ENCODE measurements around the gene TECR.
"Not testable (repeated sequence)": the region's sequence is repeated elsewhere in the genome, so short reads cannot be mapped to it uniquely, and the experiment has no call there.

TECR gene

DNA sequence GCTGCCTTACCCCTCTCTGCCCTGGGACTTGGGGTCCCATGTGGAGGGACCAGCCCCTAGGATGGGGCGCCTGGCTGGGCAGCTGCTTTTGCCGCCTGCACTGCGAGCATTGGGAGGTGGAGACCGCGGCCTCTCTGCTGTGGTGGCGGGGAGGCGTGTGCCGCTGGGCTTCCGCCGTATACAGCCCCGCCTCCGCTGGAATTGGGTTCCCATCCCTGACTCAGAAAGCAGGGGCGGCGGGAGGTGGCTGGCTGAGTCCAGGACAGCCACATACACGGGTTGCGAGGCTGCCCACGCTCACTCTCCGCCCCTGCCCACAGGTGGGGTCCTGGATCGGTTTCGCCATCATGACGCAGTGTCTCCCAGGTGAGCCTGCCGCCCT, 35.9 kb downstream of the TECR start:
- no peak for DNase-seq
- Mint-ChIP-seq H3K9me3 (no peaks in the 10 kb centered on the region), H3K27me3 (no peaks in the 10 kb centered on the region), H3K27ac (no peak overlapping the region), H3K4me1 (peaks cover 35% of the 10 kb centered on the region), H3K4me3 (no peak overlapping the region), H3K36me3 (peaks cover 21% of the 10 kb centered on the region)
- CTCF ChIA-PET = interaction anchor here (1.4 kb wide), 1 partner anchor 8 kb away, joined by 3 read pairs; no protein-coding TSS in a partner anchor

DNA sequence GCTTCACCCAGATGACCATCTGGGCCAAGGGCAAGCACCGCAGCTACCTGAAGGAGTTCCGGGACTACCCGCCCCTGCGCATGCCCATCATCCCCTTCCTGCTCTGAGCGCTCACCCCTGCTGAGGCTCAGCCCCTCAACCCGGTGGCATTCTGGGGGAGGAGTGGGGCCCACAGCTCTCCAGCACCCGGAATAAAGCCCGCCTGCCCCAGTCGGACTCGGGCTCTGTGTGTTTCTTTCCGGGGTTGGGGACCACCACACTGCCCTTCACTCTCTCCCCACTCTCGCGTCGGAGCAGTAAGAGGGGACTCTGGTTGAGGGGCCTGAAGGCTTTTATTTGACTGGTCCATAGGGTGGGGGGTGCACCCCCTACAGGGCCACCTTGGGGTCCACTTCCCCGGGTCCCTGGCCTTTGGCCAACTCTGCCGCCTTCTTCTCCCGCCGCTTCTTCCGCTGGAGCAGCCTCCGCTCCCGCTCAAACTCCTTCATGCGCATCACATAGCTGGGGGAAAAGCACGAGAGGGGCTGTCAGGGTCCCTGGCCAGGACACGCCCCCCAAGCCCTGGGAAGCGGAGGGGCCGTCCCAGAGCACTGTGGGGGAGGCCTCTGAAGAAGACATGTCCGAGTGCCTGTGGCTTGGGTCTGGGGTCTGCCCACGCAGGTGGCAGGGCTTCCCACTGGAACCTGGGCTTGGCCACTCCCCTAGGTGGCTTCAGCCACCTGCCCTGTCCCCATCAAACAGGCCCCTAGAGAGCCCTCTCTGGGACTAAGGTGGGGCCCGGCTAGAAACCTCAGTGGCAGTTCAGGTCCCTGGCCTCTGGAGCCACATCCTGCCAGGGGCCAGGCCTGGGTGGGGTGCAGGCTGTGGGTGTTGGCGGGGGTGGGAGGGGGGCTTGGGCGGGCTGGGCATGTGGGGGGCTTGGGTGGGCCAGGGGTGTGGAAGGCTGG, 36.6 kb downstream of the TECR start:
- no peak overlapping the region for H3K27ac Mint-ChIP-seq
- CTCF ChIA-PET = interaction anchor here (1.4 kb wide), 1 partner anchor 9 kb away, joined by 3 read pairs; no protein-coding TSS in a partner anchor
- no peak for DNase-seq

DNA sequence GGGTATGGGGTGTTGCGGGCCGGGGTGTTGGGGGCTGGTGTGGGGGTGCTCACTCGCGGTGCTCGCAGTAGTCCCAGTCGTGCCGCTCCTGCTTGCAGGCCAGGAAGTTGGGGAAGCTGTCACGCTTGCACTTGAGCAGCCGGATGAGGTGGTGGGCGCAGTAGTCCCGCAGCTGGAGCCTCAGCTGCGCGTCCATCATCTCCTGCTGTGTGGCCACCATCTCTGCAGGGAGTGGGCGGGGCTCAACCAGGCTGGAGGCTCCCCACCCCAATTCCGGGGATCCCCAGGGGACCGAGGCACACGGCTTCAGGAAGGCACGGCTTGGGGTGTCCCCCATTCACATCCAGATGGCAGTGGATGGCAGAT, 37.3 kb downstream of the TECR start:
- H3K27ac Mint-ChIP-seq = no peak overlapping the region
- no peak for DNase-seq
- H3K36me3 Mint-ChIP-seq = peaks cover 23% of the 10 kb centered on the region
- H3K4me3 Mint-ChIP-seq = no peak overlapping the region
- H3K4me1 Mint-ChIP-seq = peaks cover 47% of the 10 kb centered on the region
- H3K27me3 Mint-ChIP-seq = no peaks in the 10 kb centered on the region
- H3K9me3 Mint-ChIP-seq = no peaks in the 10 kb centered on the region
- CTCF ChIA-PET = interaction anchor here (3.0 kb wide), 1 partner anchor 10 kb away, joined by 12 read pairs; no protein-coding TSS in a partner anchor

More for the DNA sequence above, 36.6 kb downstream of the TECR start:
- Mint-ChIP-seq H3K4me3 (no peak overlapping the region), H3K27me3 (no peaks in the 10 kb centered on the region), H3K4me1 (peaks cover 42% of the 10 kb centered on the region), H3K36me3 (peaks cover 21% of the 10 kb centered on the region), H3K9me3 (no peaks in the 10 kb centered on the region)

DNA sequence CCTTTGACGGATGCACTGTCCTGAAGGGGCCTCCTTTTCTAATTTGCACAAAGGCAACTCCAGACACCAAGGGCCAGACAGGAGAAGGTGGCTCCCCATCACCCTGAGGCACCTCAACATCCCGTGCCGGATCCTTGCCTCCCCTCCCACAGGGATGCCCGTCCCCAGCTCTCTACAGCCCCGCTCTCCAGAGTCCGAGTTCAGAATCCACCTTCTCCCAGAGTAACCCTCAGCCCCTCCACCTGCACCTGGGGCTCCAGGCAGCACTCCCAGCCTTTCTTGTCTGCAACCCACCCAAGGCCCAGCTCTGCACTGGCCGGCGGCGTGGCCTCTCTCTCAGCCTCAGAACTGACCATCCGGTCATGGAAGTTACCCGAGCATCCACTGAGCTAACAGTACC, 37.7 kb downstream of the TECR start:
- DNase-seq = no peak
- H3K4me1 Mint-ChIP-seq = peaks cover 51% of the 10 kb centered on the region
- CTCF ChIA-PET = interaction anchor here (3.0 kb wide), 1 partner anchor 11 kb away, joined by 12 read pairs; no protein-coding TSS in a partner anchor
- H3K9me3 Mint-ChIP-seq = no peaks in the 10 kb centered on the region
- peaks cover 3% of the 10 kb centered on the region for H3K27me3 Mint-ChIP-seq
- no peak overlapping the region for H3K4me3 Mint-ChIP-seq
- peaks cover 23% of the 10 kb centered on the region for H3K36me3 Mint-ChIP-seq
- H3K27ac Mint-ChIP-seq = peak overlapping the region; percentile 24

DNA sequence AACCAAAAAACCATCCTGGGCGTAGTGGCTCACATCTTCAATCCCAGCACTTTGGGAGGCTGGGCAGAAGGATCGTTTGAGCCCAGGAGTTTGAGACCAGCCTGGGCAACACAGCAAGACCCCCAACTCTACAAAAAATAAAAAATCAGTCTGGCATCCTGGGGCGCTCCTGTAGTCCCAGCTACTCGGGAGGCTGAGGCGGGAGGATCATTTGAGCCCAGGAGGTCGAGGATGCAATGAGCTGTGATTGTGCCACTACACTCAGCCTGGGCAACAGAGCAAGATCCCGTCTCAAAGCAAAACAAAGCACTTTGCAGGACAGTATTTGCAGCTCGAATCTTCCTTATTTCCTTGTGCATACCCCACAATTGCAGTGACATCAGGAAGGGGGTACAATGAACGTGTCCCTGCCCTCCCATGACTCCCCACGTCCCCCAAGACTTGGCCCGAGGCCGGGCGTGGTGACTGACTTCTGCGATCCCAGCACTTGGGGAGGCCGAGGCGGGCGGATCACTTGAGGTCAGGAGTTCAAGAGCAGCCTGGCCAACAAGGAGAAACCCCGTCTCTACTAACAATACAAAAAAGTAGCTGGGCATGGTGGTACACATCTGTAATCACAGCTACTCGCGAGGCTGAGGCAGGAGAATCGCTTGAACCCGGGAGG, 41.6 kb downstream of the TECR start:
- peak overlapping the region; percentile 96 for H3K4me3 Mint-ChIP-seq
- no peak for DNase-seq
- peaks cover 54% of the 10 kb centered on the region for H3K4me1 Mint-ChIP-seq
- no peaks in the 10 kb centered on the region for H3K9me3 Mint-ChIP-seq
- peaks cover 4% of the 10 kb centered on the region for H3K27me3 Mint-ChIP-seq
- peaks cover 12% of the 10 kb centered on the region for H3K36me3 Mint-ChIP-seq
- CTCF ChIA-PET = interaction anchor here (0.9 to 7.2 kb wide), 4 partner anchors 14 to 116 kb away, joined by 3 to 170 read pairs (median 6); partner anchors contain the start of gene ZNF333
- peak overlapping the region; percentile 49 for H3K27ac Mint-ChIP-seq

DNA sequence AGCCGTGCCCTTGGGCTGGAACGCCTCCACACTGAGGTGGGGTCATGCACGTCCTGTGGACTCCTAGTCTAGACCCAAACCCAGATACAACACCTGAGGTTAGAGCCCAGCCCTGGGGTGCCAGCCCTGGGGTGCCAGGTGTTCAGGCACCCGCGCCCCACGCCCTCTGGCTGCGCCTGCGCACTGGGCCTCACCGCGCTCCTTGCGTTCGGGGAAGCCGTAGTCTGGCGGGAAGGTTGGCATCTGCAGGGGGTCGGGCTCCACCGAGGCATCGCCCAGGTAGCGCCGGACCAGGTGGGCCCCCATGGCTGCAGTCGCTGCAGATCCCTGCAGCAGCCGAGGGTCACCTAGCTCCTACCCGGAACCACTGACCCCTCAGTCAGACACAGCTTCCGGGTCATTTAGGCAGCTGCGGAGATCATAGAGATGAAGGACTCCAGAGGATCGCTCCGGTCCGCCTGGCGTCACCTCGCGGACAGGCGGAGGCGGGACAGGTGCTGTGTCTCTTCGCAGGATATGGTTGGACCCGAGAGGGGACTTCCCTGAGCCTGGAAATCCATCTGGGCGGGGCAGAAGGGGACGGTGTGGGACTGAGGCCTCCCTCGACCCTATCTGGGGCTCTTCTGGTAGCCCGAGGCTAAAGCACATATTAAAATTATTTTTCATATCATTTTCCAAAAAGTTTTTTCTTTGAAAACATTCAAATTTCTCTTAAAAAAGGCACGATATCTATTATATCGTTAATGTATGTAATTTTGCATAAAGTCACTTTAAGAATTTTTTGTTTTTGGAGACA, 42.5 kb downstream of the TECR start, which contains the start of gene NDUFB7:
Gene NDUFB7 (minus strand): TSS at position 372 of the 796 bp plus-strand sequence. CDS start 66 bp downstream, at position 306.
- DNase-seq = peak; percentile 92
- Mint-ChIP-seq H3K4me1 (peaks cover 51% of the 10 kb centered on the region), H3K4me3 (peak within 1 kb of the TSS; percentile 96), H3K9me3 (no peaks in the 10 kb centered on the region), H3K27ac (peak within 1 kb of the TSS; percentile 87), H3K36me3 (peaks cover 12% of the 10 kb centered on the region), H3K27me3 (peaks cover 4% of the 10 kb centered on the region)
- CTCF ChIA-PET = interaction anchor here (0.9 to 7.2 kb wide), 4 partner anchors 15 to 115 kb away, joined by 3 to 170 read pairs (median 6); partner anchors contain the start of gene ZNF333

DNA sequence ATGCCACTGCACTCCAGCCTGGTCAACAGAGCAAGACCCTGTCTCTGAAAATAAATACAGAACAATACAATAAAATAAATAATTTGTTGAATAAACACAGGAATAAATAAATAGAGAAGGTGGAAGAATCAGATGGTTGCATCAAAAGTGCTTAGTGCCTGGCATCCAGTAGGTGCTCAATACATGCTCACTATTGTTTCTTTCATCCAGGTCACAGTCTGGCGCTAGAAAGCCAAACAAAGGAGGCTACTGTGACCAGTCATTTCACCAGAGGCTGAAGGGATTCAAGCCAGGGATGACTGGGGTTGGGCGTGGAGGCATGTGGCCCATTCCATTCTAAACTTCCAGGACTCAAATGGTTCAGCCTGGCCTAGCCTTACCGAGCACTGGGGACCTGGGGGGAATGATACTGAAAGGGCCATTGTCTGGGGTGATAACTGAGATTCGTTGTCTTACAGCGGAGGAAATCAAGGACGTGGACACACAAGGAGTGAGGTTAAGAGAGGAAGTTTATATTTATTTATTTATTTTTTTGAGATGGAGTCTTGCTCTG, 46.1 kb downstream of the TECR start:
- Mint-ChIP-seq H3K27me3 (peaks cover 4% of the 10 kb centered on the region), H3K36me3 (peaks cover 2% of the 10 kb centered on the region), H3K27ac (no peak overlapping the region), H3K4me1 (peaks cover 25% of the 10 kb centered on the region), H3K4me3 (no peak overlapping the region), H3K9me3 (no peaks in the 10 kb centered on the region)
- no peak for DNase-seq
- CTCF ChIA-PET = interaction anchor here (2.5 to 7.2 kb wide), 2 partner anchors 19 to 112 kb away, joined by 10 to 170 read pairs; partner anchors contain the start of gene ZNF333

DNA sequence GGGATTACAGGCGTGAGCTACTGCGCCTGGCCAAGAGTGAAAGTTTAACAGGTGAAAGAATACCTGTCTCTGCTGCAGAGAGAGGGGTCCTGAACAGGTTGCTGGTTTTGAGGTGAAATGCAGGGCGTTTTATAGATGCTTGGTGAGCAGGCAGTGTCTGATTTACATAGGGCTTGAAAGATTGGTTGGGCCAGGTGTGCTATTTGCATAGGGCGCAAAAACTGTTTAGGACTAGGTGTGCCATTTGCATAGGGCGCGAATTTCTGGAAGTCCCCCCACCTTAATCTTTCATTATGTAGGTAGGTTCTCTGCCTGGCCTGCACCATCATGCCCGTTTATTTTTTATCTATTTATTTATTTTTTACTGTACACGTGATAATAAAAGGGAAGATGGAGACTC, 47.0 kb downstream of the TECR start:
- CTCF ChIA-PET = interaction anchor here (7.2 kb wide), 1 partner anchor 111 kb away, joined by 170 read pairs; the partner anchor contains the start of gene ZNF333
- Mint-ChIP-seq H3K27ac (no peak overlapping the region), H3K27me3 (peaks cover 4% of the 10 kb centered on the region), H3K36me3 (peaks cover 2% of the 10 kb centered on the region), H3K4me1 (peaks cover 17% of the 10 kb centered on the region), H3K4me3 (no peak overlapping the region), H3K9me3 (no peaks in the 10 kb centered on the region)
- DNase-seq = no peak

DNA sequence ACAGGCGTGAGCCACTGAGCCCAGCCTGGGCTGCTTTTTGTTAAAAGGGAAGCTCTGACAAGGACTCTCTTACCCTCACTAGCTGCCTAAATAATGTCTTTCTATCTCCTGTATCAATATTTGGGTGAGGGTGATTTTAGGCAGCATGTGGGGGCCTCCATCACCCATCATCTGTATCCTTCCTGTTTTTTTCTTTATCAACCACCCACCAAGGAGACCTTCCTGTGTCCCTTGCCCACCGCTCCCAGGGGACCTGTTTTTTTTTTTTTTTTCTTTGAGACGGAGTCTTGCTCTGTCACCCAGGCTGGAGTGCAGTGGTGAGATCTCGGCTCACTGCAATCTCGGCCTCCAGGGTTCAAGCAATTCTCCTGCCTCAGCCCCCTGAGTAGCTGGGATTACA, 47.9 kb downstream of the TECR start:
- no peak for DNase-seq
- no peaks in the 10 kb centered on the region for H3K36me3 Mint-ChIP-seq
- H3K4me3 Mint-ChIP-seq = no peak overlapping the region
- CTCF ChIA-PET = interaction anchor here (7.2 kb wide), 1 partner anchor 110 kb away, joined by 170 read pairs; the partner anchor contains the start of gene ZNF333
- H3K4me1 Mint-ChIP-seq = peaks cover 10% of the 10 kb centered on the region
- no peaks in the 10 kb centered on the region for H3K9me3 Mint-ChIP-seq
- no peak overlapping the region for H3K27ac Mint-ChIP-seq
- no peaks in the 10 kb centered on the region for H3K27me3 Mint-ChIP-seq

DNA sequence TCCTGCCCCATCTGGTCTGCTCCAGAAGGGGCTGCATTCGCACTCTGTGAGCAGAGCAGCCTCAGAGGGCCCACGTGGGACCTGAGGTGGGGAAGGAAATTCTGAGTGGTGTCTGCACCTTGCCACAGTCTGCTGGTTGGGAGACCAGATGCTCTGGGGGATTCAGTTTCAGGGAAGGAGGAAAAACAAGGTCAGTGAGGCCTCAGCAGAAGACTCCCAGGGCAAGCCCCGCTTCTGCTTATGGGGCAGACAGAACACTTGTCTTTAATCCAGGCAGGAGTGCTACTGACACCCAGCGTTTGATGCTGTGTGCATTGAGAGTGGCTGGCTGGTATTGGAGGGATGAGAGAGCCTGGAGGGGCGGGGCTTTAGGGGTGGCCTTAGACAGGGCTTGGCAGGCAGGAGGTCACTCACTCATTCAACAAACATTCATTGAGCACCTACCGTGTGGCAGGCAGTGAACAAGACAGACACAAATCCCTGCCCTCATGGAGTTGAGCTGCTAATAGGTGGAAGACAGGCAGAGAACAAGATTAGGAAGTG, 48.6 kb downstream of the TECR start:
- no peak overlapping the region for H3K4me3 Mint-ChIP-seq
- no peaks in the 10 kb centered on the region for H3K36me3 Mint-ChIP-seq
- DNase-seq = no peak
- no peak overlapping the region for H3K27ac Mint-ChIP-seq
- H3K4me1 Mint-ChIP-seq = peaks cover 10% of the 10 kb centered on the region
- no peaks in the 10 kb centered on the region for H3K9me3 Mint-ChIP-seq
- CTCF ChIA-PET = no interaction called here
- H3K27me3 Mint-ChIP-seq = no peaks in the 10 kb centered on the region

DNA sequence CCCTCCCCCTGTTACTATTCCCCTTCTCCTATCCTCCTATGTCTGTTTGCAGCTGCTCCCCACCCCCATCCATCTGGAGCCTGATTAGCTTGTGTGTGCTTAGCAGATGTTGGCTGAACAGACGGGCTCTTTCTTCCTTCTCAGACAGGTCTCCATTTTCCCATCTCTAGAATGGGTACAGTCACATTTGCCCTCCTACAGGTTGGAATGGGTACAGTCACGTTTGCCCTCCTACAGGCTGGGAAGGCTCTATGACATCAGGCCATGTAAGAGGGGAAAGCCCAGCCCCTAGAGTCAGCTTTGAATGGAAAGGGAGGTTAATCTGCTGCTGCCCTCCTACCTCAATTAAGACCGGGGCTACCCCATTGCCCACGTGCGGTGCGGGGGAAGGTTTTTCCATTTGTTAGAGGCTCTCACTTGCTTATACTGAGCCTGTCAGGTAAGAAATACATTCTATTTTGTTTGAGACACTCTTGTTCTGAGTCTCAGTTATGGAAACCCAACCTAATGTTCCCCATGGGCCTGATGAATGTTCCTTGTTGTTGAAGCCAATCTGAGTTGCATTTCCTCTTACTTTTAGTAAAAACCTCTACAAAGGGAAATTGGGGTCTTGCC, 51.3 kb downstream of the TECR start:
- Mint-ChIP-seq H3K36me3 (no peaks in the 10 kb centered on the region), H3K27ac (no peak overlapping the region), H3K9me3 (no peaks in the 10 kb centered on the region), H3K4me1 (no peaks in the 10 kb centered on the region), H3K4me3 (no peak overlapping the region), H3K27me3 (no peaks in the 10 kb centered on the region)
- CTCF ChIA-PET = no interaction called here
- no peak for DNase-seq

DNA sequence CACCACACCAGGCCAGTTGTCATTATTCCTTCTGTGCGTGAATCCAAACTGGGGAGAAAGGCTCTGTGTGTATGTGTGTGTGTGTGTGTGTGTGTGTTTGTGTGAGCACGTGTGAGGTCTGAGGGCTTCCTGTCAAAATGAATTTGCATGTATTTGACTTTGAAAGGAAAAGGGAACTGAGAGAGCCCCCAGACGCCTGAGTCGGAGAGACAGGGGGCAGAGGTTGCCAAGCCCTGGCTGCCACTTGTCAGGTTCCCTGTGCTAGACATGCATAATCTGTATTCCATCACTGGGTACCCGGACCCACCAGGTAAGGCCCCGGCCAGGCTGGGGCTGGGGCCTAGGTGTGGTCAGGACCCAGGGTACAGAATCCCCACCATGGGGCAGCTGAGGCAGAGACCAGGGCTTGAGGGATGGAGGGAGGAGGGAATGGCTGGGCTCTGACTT, 53.5 kb downstream of the TECR start, which contains the start of gene CLEC17A:
Gene CLEC17A (plus strand): TSS at position 191 of the 447 bp plus-strand sequence. CDS start 77 bp downstream, at position 268.
- Mint-ChIP-seq H3K27ac (peak within 1 kb of the TSS; percentile 24), H3K4me1 (no peaks in the 10 kb centered on the region), H3K9me3 (no peaks in the 10 kb centered on the region), H3K27me3 (no peaks in the 10 kb centered on the region), H3K4me3 (no peak within 1 kb of the TSS), H3K36me3 (no peaks in the 10 kb centered on the region)
- CTCF ChIA-PET = interaction anchor here (1.0 kb wide), 1 partner anchor 107 kb away, joined by 3 read pairs; no protein-coding TSS in a partner anchor
- no peak for DNase-seq

DNA sequence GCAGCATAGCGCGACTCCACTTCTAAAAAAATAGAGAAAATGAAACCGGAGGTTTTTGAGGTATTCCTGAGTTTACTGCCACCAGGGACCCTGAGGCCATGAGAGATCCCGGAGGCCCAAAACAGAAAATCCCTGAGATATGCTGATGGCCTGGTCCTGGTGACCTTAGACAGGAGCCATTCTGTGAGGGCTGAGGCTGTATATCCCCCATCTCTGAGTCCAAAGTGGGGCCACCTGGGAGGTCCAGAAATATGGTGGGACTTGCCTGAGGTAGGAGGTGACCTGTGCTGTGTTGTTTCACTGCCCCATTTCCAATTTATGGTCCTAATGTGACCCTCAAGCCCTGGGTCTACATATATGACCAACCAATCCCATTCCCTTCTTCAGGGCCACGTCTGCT, 55.0 kb downstream of the TECR start:
- H3K27me3 Mint-ChIP-seq, H3K4me3 Mint-ChIP-seq, DNase-seq, H3K36me3 Mint-ChIP-seq, H3K9me3 Mint-ChIP-seq, H3K27ac Mint-ChIP-seq, CTCF ChIA-PET, H3K4me1 Mint-ChIP-seq: not testable (repeated sequence)

All from activated naive CD4-positive, alpha-beta T cell treated with anti-CD3 and anti-CD28 coated beads, Interleukin-2, amount 10 ng/mL, durations not matched to agents 7 days and 5 days (primary cell).